CD4-positive, alpha-beta memory T cell (primary cell): ENCODE results near the gene PPP1R7. TPM values are rescaled to one million over a fixed set of nuclear protein-coding genes. Genes with fewer than 3 reads are reported as not detected.

ENCODE experiments used
- CTCF ChIA-PET: fragments of 350-600 bp; sonication (Branson Sonifier 250); formaldehyde crosslinking; loops from one replicate; lab custom pipeline; 2021; ENCODE audit warnings: inconsistent platforms; ENCODE audit not compliant: partially characterized antibody; lab: Charles Lee
- POLR2A ChIA-PET: fragments of 350-600 bp; sonication (Branson Sonifier 250); formaldehyde crosslinking; loops from one replicate; lab custom pipeline; 2021; ENCODE audit not compliant: partially characterized antibody; lab: Charles Lee
- DNase-seq, 5 donors: peaks; one replicate each; pipeline versions ENCODE4 v3.0.0 to v3.0.0-alpha.2; 2020 to 2022; ENCODE audit warnings: mixed read lengths in 1 of 5
- H3K27ac ChIP-seq: one replicate; pipeline ENCODE4 v1.7.0; 2013; ENCODE audit warnings: low read depth, low read length
- H3K27me3 ChIP-seq: 2 replicates; pipeline ENCODE4 v1.7.0; 2013; ENCODE audit warnings: mild to moderate bottlenecking, low read length, moderate library complexity; ENCODE audit not compliant: insufficient read depth
- H3K36me3 ChIP-seq: 2 replicates; pipeline ENCODE4 v1.7.0; 2013; ENCODE audit warnings: mild to moderate bottlenecking, low read length, moderate library complexity; ENCODE audit not compliant: insufficient read depth
- H3K4me1 ChIP-seq: 2 replicates; pipeline ENCODE4 v1.7.0; 2013; ENCODE audit warnings: mild to moderate bottlenecking, low read length, moderate library complexity; ENCODE audit not compliant: insufficient read depth
- H3K4me3 ChIP-seq, 2 donors: one replicate each; pipeline ENCODE4 v1.7.0; 2013; ENCODE audit warnings: low read length in 2 of 2, mild to moderate bottlenecking in 1 of 2
- H3K9me3 ChIP-seq, 2 donors: one replicate each; pipeline ENCODE4 v1.7.0; 2013; ENCODE audit warnings: low read length in 2 of 2, control low read depth in 1 of 2; ENCODE audit not compliant: control insufficient read depth in 1 of 2
- H3K27ac Mint-ChIP-seq, 7 donors: one replicate each; pipeline ENCODE4 v1.8.0; 2020 to 2021; ENCODE audit warnings: mixed read lengths in 7 of 7, mild to moderate bottlenecking in 6 of 7, inconsistent platforms in 3 of 7, moderate library complexity in 3 of 7
- H3K27me3 Mint-ChIP-seq, 2 donors: one replicate each; pipeline ENCODE4 v1.8.0; 2020 to 2021; ENCODE audit warnings: mixed read lengths in 2 of 2
- H3K36me3 Mint-ChIP-seq, 2 donors: one replicate each; pipeline ENCODE4 v1.8.0; 2020 to 2021; ENCODE audit warnings: mixed read lengths in 2 of 2, inconsistent platforms in 1 of 2, mild to moderate bottlenecking in 1 of 2
- H3K4me1 Mint-ChIP-seq, 4 donors: one replicate each; pipeline ENCODE4 v1.8.0; 2020 to 2021; ENCODE audit warnings: mixed read lengths in 4 of 4, mild to moderate bottlenecking in 1 of 4
- H3K4me3 Mint-ChIP-seq, 8 donors: one replicate each; pipeline ENCODE4 v1.8.0; 2020 to 2021; ENCODE audit warnings: mixed read lengths in 8 of 8, mild to moderate bottlenecking in 7 of 8, moderate library complexity in 6 of 8, inconsistent platforms in 3 of 8
- H3K9me3 Mint-ChIP-seq, 8 donors: one replicate each; pipeline ENCODE4 v1.8.0; 2020 to 2021; ENCODE audit warnings: mixed read lengths in 8 of 8, mild to moderate bottlenecking in 5 of 8, inconsistent platforms in 3 of 8, moderate library complexity in 1 of 8
- intact Hi-C: fragments of 100-400 bp; cut with micrococcal nuclease; formaldehyde crosslinking; loops from one replicate; pipeline ENCODE4 v1.15.1; 2023
- polyA plus RNA-seq, 2 donors: library from polyadenylated mRNA; unstranded; fragments of 300-500 nt; fragmentation: Illumina TruSeq; gene quantifications; one replicate each; pipeline ENCODE4 v1.2.3, GENCODE V29; 2021
- total RNA-seq, 2 experiments: library from RNA; stranded (reverse); gene quantifications; one replicate each; pipeline ENCODE4 v1.2.3, GENCODE V29; 2021

Gene PPP1R7
- total and polyA plus RNA-seq, 4 experiments from 2014 or later = 61.3 to 119 (median 91.6) TPM

GRCh38 chr2:241157841-241158545 is 7.7 kb downstream of the PPP1R7 start:
- H3K27me3 Mint-ChIP-seq = no peaks in the 10 kb centered on the region
- peaks cover 6 to 12% (median 7%) of the 10 kb centered on the region in 4 donors for H3K4me1 Mint-ChIP-seq
- intact Hi-C loops = no loop called here
- H3K27ac Mint-ChIP-seq = peak overlapping the region in 2 of 7 donors; percentile 41 to 42
- ChIA-PET POLR2A (interaction anchor here (0.9 to 1.0 kb wide), 2 partner anchors 48 to 93 kb away, joined by 3 read pairs; no protein-coding TSS in a partner anchor), CTCF (interaction anchor here (1.7 kb wide), 1 partner anchor 9 kb away, joined by 4 read pairs; the partner anchor contains the start of gene PASK)
- no peaks in the 10 kb centered on the region for H3K9me3 ChIP-seq
- H3K9me3 Mint-ChIP-seq = no peaks in the 10 kb centered on the region
- peaks cover 30% of the 10 kb centered on the region for H3K36me3 ChIP-seq
- H3K4me1 ChIP-seq = no peaks in the 10 kb centered on the region
- H3K4me3 Mint-ChIP-seq = no peak overlapping the region
- no peak for DNase-seq
- peaks cover 30 to 62% of the 10 kb centered on the region in 2 donors for H3K36me3 Mint-ChIP-seq
- no peak overlapping the region for H3K27ac ChIP-seq
- no peak overlapping the region for H3K4me3 ChIP-seq
- H3K27me3 ChIP-seq = no peaks in the 10 kb centered on the region

GRCh38 chr2:241158546-241158900 is 8.3 kb downstream of the PPP1R7 start:
- Histone ChIP-seq H3K27me3 (no peaks in the 10 kb centered on the region), H3K27ac (no peak overlapping the region), H3K36me3 (peaks cover 32% of the 10 kb centered on the region), H3K4me3 (no peak overlapping the region), H3K4me1 (no peaks in the 10 kb centered on the region), H3K9me3 (no peaks in the 10 kb centered on the region)
- no peak for DNase-seq
- Mint-ChIP-seq H3K36me3 (peaks cover 26 to 61% of the 10 kb centered on the region in 2 donors), H3K4me1 (peaks cover 2 to 7% (median 5%) of the 10 kb centered on the region in 4 donors), H3K9me3 (no peaks in the 10 kb centered on the region), H3K27ac (no peak overlapping the region), H3K27me3 (no peaks in the 10 kb centered on the region), H3K4me3 (no peak overlapping the region)
- POLR2A ChIA-PET = interaction anchor here (1.0 kb wide), 1 partner anchor 48 kb away, joined by 3 read pairs; no protein-coding TSS in a partner anchor
- intact Hi-C loops = no loop called here
- CTCF ChIA-PET = interaction anchor here (1.7 kb wide), 1 partner anchor 9 kb away, joined by 4 read pairs; the partner anchor contains the start of gene PASK

- Histone ChIP-seq H3K27me3 (no peaks in the 10 kb centered on the region), H3K27ac (no peak overlapping the region), H3K4me3 (no peak overlapping the region), H3K36me3 (peaks cover 38% of the 10 kb centered on the region), H3K4me1 (no peaks in the 10 kb centered on the region), H3K9me3 (no peaks in the 10 kb centered on the region)
- H3K36me3 Mint-ChIP-seq = peaks cover 26 to 63% of the 10 kb centered on the region in 2 donors
- H3K9me3 Mint-ChIP-seq = no peaks in the 10 kb centered on the region
- no peak overlapping the region for H3K4me3 Mint-ChIP-seq
- ChIA-PET CTCF (no interaction called here), POLR2A (interaction anchor here (1.0 kb wide), 1 partner anchor 49 kb away, joined by 3 read pairs; no protein-coding TSS in a partner anchor)
- no peak for DNase-seq
- H3K4me1 Mint-ChIP-seq = peaks cover 0 to 7% (median 5%) of the 10 kb centered on the region in 4 donors
- intact Hi-C loops = no loop called here
- H3K27me3 Mint-ChIP-seq = no peaks in the 10 kb centered on the region
- H3K27ac Mint-ChIP-seq = no peak overlapping the region
Measured at GRCh38 chr2:241159116-241159515, 8.8 kb downstream of the PPP1R7 start.

- no peak overlapping the region for H3K27ac Mint-ChIP-seq
- DNase-seq = no peak
- peaks cover 38% of the 10 kb centered on the region for H3K36me3 ChIP-seq
- no peaks in the 10 kb centered on the region for H3K27me3 ChIP-seq
- peaks cover 0 to 3% (median 2%) of the 10 kb centered on the region in 4 donors for H3K4me1 Mint-ChIP-seq
- CTCF ChIA-PET = no interaction called here
- H3K27me3 Mint-ChIP-seq = no peaks in the 10 kb centered on the region
- POLR2A ChIA-PET = no interaction called here
- no peaks in the 10 kb centered on the region for H3K4me1 ChIP-seq
- no peaks in the 10 kb centered on the region for H3K9me3 Mint-ChIP-seq
- intact Hi-C loops = no loop called here
- H3K27ac ChIP-seq = no peak overlapping the region
- no peaks in the 10 kb centered on the region for H3K9me3 ChIP-seq
- no peak overlapping the region for H3K4me3 ChIP-seq
- H3K4me3 Mint-ChIP-seq = no peak overlapping the region
- peaks cover 29 to 62% of the 10 kb centered on the region in 2 donors for H3K36me3 Mint-ChIP-seq
Measured at GRCh38 chr2:241160318-241160717, 10.1 kb downstream of the PPP1R7 start.

GRCh38 chr2:241161646-241162281 is 11.5 kb downstream of the PPP1R7 start:
- ChIA-PET POLR2A (no interaction called here), CTCF (no interaction called here)
- Histone ChIP-seq H3K9me3 (no peaks in the 10 kb centered on the region), H3K27ac (no peak overlapping the region), H3K27me3 (no peaks in the 10 kb centered on the region), H3K4me1 (no peaks in the 10 kb centered on the region), H3K36me3 (peaks cover 45% of the 10 kb centered on the region), H3K4me3 (no peak overlapping the region)
- no peak for DNase-seq
- Mint-ChIP-seq H3K27me3 (no peaks in the 10 kb centered on the region), H3K9me3 (no peaks in the 10 kb centered on the region), H3K27ac (peak overlapping the region in 2 of 7 donors; percentile 2 to 4), H3K36me3 (peaks cover 33 to 61% of the 10 kb centered on the region in 2 donors), H3K4me3 (no peak overlapping the region), H3K4me1 (peaks cover 0 to 3% (median under 1%) of the 10 kb centered on the region in 4 donors)
- intact Hi-C loops = no loop called here

- H3K27me3 ChIP-seq = no peaks in the 10 kb centered on the region
- Mint-ChIP-seq H3K36me3 (peaks cover 38 to 60% of the 10 kb centered on the region in 2 donors), H3K4me1 (peaks cover 0 to 2% (median 0%) of the 10 kb centered on the region in 4 donors), H3K27me3 (no peaks in the 10 kb centered on the region), H3K4me3 (no peak overlapping the region), H3K27ac (no peak overlapping the region), H3K9me3 (no peaks in the 10 kb centered on the region)
- no peak overlapping the region for H3K4me3 ChIP-seq
- POLR2A ChIA-PET = interaction anchor here (2.0 kb wide), 1 partner anchor 14 kb away, joined by 6 read pairs; the partner anchor contains the start of gene PASK
- CTCF ChIA-PET = no interaction called here
- no peaks in the 10 kb centered on the region for H3K4me1 ChIP-seq
- intact Hi-C loops = no loop called here
- no peaks in the 10 kb centered on the region for H3K9me3 ChIP-seq
- no peak for DNase-seq
- no peak overlapping the region for H3K27ac ChIP-seq
- peaks cover 49% of the 10 kb centered on the region for H3K36me3 ChIP-seq
Measured at GRCh38 chr2:241163601-241164118, 13.4 kb downstream of the PPP1R7 start.

GRCh38 chr2:241168366-241168765 is 18.1 kb downstream of the PPP1R7 start:
- no peak overlapping the region for H3K4me3 ChIP-seq
- DNase-seq = no peak
- peaks cover 0 to 7% of the 10 kb centered on the region in 2 donors for H3K9me3 ChIP-seq
- Mint-ChIP-seq H3K9me3 (peaks cover 0 to 17% (median 14%) of the 10 kb centered on the region in 8 donors), H3K36me3 (peaks cover 61 to 69% of the 10 kb centered on the region in 2 donors), H3K4me1 (peaks cover 0 to 2% (median 0%) of the 10 kb centered on the region in 4 donors), H3K4me3 (no peak overlapping the region), H3K27ac (no peak overlapping the region), H3K27me3 (no peaks in the 10 kb centered on the region)
- no peaks in the 10 kb centered on the region for H3K27me3 ChIP-seq
- POLR2A ChIA-PET = no interaction called here
- intact Hi-C loops = no loop called here
- CTCF ChIA-PET = interaction anchor here (1.5 kb wide), 1 partner anchor 9 kb away, joined by 4 read pairs; no protein-coding TSS in a partner anchor
- H3K4me1 ChIP-seq = no peaks in the 10 kb centered on the region
- no peak overlapping the region for H3K27ac ChIP-seq
- peaks cover 68% of the 10 kb centered on the region for H3K36me3 ChIP-seq
